GM19025 (cell line): ENCODE results near the gene EIF1B.

Experiments
- ATAC-seq: cut with Tn5 transposase; IDR thresholded peaks from one replicate; pipeline ENCODE4 v1.9.1; 2021; ENCODE audit warnings: mild to moderate bottlenecking, low read depth, moderate library complexity; ENCODE audit not compliant: unreplicated experiment

The EIF1B gene

GRCh38 chr3:40339871-40340270 is 30.4 kb downstream of the EIF1B start:
- no peak for ATAC-seq

DNA sequence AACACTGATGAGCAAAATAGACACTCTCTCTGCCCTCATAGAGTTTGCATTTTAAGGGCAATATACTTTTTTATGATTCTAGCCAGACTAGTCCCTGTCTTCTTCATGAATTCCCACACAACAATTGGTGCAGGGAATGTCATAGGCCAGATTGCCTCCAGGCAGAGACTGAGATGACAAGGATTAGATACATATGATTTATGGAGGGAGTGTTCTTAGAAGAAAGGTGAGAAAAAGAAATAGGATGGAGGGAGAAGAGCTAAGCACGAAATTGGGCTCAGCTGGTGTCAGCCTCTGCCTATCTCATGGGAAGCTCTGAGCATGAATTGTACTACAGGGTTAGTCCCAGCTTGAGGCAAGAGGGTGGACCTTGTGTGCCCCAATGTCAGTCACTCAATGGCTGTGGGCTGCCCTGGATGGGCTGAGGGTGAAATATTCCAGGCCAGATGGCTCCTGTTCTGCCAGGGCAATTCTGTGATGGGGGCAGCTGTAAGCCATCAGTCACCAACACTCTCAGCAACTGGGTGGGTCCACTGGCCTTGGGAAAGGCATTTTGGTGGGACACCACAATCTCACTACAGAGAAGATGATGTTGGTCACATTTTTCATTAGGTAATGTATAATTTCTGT is 31.1 kb downstream of the EIF1B start:
- no peak for ATAC-seq

DNA sequence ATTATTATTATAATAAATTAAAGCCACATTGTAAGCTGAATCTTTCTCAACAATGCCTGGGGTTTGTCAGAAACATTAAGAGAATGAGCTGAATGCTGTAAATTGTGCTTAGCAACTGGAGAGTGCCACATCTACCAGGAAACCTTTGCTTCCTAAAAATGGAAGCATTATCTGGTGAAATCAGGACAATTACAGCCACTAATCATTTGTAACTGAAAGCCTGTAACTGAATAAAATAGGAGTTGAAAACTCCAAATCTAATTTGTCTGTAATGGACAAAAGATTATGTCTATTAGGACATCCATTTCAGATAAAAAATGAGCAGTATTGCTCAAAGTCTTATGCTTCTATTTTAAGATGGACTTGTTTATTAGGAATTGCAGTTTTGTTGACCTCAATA is 32.2 kb downstream of the EIF1B start:
- no peak for ATAC-seq

GRCh38 chr3:40350529-40350928 is 41.0 kb downstream of the EIF1B start:
- no peak for ATAC-seq

DNA sequence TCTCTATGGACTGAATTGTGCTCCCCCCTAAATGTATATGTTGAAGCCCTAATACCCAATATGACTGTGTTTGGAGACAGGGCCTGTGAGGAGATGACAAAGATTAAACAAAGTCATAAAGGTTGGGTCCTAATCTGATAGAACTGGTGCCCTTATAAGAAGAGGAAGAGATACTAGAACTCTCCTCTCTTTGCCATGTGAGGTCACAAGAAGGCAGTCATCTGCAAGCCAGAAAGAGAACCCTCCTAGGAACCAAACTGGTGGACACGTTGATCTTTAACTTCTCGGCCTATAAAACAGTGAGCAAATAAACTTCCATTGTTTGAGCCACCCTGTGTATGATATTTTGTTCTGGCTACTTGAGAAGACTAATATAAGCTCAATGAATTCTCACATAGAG is 45.9 kb downstream of the EIF1B start:
- ATAC-seq, result no peak

GRCh38 chr3:40358454-40358853 is 48.9 kb downstream of the EIF1B start:
- no peak for ATAC-seq
